GM21529 (cell line): ENCODE results near the gene SREK1IP1.
"Not testable (repeated sequence)": the region's sequence is repeated elsewhere in the genome, so short reads cannot be mapped to it uniquely, and the experiment has no call there.

ENCODE experiments used
- ATAC-seq: cut with Tn5 transposase; IDR thresholded peaks from one replicate; pipeline ENCODE4 v1.9.1; 2021; ENCODE audit not compliant: unreplicated experiment

Gene SREK1IP1

GRCh38 chr5:64765804-64766504, 2.5 kb downstream of the SREK1IP1 start:
- ATAC-seq, result no peak

DNA sequence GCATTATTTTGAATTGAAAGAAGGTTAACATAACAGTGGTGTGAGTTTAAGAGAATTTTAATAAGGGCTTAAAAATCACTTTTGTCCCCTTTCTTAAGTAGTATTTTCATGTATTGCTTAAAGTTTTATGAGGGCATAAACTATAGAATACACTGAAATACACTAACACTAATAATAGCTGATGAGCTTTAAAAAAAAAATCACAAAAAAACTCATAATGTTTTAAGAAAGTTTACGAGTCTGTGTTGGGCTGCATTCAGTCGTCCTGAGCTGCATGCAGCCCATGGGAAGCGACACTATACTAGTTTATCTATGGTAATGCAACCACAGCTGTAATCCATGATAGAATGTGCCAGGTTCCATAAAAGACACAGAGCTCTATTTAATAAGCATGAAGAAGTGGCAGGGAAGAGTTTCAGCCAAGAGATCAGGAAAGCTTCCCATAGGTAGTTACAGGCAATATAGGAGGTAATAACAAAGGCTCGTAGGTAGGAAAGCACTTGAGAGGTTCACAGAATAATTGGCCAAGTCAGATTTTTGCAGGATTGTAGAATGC, 4.5 kb downstream of the SREK1IP1 start:
- no peak for ATAC-seq

DNA sequence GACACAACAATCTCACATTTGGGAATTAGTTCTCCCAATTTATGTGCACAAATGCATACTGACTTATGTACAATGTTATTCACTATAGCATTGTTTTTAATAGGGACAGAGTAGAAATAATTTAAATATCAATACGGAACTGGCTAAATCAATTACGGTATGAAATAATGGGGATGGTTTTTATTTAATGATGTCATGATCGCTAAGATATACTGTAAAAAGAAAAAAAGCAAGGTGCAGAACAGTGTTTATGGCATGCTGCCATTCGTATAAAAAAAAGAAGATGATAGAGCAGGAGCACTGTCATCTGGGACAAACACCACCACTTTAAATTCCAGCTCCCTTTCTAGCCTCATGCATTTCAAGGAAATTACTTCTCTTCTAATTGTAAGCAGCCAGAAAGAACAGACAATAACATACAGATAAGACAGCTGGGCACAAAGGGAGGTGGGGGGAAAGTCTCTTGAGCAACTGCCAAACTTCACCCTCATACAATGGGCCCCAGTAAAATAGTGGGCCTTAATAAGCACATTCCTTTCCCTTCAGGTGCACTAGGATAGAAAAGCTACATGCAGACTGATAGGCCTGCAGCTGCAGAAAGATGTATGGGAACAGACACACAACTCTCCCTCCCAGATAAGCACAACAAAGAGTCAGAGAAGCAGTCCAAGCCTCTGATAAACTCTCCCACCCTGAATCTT, 8.4 kb downstream of the SREK1IP1 start:
- ATAC-seq, result no peak

DNA sequence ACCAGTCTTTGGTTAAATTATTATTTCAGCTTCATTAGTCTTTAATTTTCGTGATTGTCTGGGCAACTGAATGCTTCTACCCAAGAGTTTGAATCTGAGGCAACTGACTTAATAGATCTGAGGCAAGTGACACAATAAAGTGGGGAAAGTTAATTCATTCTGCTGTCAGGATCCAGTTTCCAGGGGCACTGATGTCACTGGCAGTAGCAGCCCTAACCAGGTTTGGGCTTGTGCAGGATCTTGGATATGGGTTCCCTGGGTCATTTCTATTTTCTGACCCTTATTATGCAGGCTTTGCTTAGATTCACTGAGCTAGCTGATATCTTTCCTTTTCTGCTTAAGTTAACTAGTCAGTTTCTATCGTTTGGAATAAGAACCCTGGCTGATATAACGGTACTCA, 9.6 kb downstream of the SREK1IP1 start:
- no peak for ATAC-seq

DNA sequence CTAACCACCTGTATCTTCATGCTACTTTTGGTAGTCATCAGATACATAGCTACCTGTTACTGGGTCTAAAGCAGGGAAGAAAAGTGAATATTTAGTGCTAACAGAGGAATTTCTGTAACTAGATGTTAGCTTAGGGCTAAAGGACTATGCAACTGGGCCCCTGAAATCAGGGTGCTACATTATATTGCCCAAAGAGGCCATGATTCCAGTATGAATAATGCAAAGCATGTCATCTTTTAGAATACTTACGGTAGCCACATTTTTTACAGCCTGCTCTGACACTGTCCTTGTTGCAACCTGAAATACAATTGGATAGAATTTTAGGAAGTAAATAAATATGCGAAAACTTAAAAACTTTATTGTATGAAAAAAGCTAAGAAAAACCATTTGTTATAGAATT, 14.4 kb downstream of the SREK1IP1 start:
- no peak for ATAC-seq

- no peak for ATAC-seq
Observed at GRCh38 chr5:64749385-64749784, 19.1 kb downstream of the SREK1IP1 start.

GRCh38 chr5:64746446-64746845, 22.0 kb downstream of the SREK1IP1 start:
- no peak for ATAC-seq

DNA sequence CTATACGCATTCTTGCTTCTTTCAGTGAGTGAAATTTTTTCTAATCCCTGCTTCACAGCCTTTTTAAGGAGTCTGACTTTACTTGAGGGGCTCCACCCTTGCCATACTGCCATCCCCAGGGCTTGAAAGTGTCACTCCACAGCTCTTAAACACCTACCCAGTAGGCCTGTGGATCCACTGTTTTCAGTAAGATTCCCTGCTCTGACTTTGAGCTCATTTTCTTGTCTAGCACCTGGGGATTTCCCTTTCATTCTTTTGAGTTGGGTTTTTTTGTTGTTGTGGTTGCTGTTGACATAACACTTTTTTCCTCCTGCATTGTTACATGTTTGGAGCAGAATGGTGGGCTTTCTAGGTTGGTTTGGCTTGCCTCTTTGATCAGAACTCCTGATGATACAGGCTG, 23.6 kb downstream of the SREK1IP1 start:
- ATAC-seq, result no peak

GRCh38 chr5:64742821-64743220, 25.7 kb downstream of the SREK1IP1 start:
- ATAC-seq, result no peak

- ATAC-seq, result no peak
Observed at GRCh38 chr5:64742411-64742810, 26.1 kb downstream of the SREK1IP1 start.

GRCh38 chr5:64727150-64727549, 41.3 kb downstream of the SREK1IP1 start:
- no peak for ATAC-seq

- no peak for ATAC-seq
Observed at GRCh38 chr5:64722588-64722987, 45.9 kb downstream of the SREK1IP1 start.

DNA sequence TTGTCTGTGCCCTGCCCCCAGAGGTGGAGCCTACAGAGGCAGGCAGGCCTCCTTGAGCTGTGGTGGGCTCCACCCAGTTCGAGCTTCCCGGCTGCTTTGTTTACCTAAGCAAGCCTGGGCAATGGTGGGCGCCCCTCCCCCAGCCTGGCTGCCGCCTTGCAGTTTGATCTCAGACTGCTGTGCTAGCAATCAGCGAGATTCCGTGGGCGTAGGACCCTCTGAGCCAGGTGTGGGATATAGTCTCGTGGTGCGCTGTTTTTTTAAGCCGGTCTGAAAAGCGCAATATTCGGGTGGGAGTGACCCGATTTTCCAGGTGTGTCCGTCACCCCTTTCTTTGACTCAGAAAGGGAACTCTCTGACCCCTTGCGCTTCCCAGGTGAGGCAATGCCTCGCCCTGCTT, 54.0 kb downstream of the SREK1IP1 start:
- not testable (repeated sequence) for ATAC-seq

DNA sequence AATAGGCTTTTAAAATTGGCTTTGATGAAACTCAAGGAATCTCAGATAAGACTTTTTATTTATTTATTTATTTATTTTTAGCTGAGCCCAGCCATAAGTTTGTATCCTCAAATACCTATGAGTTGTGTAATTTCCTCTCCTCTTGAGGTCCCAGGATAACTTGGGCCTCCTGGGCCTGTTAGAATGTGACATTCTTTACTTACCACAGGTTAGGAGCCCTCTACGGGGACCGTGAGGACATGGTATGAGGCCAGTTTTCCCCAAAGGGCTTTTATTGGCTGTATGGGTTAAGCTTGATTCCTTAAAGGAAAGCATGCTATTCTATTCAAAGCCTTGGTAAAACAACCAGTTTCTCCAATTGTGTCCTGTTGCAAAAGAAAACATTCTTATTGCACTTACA, 61.3 kb downstream of the SREK1IP1 start:
- ATAC-seq, result no peak

- ATAC-seq, result not testable (repeated sequence)
Observed at GRCh38 chr5:64706074-64706473, 62.4 kb downstream of the SREK1IP1 start.

- ATAC-seq, result no peak
Observed at GRCh38 chr5:64700765-64701164, 67.7 kb downstream of the SREK1IP1 start.

GRCh38 chr5:64696414-64696813, 72.1 kb downstream of the SREK1IP1 start:
- ATAC-seq, result not testable (repeated sequence)

GRCh38 chr5:64693636-64694035, 74.9 kb downstream of the SREK1IP1 start:
- no peak for ATAC-seq

GRCh38 chr5:64691291-64691690, 77.2 kb downstream of the SREK1IP1 start:
- ATAC-seq, result no peak

DNA sequence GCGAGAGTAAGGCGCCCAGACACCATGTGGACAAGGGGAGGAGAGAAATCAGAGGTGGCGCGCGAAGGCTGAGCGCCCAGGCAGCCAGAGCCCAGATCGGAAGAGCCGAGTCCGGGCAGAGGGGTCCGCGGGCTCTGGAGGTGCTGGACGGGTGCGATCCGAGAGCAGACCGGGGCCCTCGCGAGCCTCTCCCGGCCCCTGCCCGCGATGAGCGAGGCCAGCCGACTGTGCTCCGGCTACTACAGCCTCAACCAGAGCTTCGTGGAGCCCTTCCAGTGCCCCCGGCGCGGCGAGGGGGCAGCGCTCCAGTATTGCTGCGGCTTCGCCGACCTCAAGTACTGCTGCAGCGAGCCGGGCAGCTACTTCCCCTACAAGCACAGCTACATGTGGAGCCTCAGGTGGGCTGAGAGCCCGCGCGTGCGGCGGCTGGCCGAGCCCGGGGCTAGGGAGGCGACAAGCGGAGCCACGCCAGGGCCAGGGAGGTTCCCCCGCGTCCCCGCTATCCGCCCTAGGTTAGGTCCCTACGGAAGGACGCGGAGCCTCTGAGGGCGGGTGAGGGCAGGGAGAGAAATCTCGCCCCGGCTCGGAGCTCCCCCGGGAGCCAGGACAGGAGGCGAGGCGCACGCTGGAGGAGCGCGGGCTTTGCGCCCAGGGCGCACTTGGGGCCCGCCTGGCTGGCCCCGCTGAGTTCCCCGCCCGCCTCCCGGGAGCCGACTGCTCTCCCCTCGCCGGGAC, 77.9 kb downstream of the SREK1IP1 start, which contains the start of gene SHISAL2B:
Gene SHISAL2B, plus strand, starts transcription at position 87 of the 735 bp plus-strand sequence. Its CDS starts 121 bp downstream, at position 208.
- ATAC-seq, result no peak

DNA sequence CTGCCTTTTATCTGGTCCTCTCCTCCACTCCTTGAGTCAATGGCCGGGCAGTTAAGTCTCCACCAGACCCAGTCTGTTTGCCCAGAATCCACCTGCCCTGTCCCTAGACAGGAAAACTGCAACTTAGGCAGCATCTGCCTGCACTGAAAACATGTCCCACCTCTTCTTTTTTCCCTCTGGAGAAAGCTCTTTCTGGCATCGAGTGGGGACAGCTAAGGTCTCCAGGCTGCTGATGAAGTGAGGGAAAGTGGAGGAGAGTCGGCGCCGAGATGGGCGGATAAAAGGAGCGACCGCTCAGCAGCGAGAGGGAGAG, 78.4 kb downstream of the SREK1IP1 start:
- ATAC-seq, result no peak

- no peak for ATAC-seq
Observed at GRCh38 chr5:64688965-64689364, 79.5 kb downstream of the SREK1IP1 start.
